Type B pancreatic cell (in vitro differentiated cells): ENCODE data around the gene DMD. TPM values are rescaled to one million over a fixed set of nuclear protein-coding genes. Genes with fewer than 3 reads are reported as not detected.

ENCODE experiments used
- DNase-seq: peaks from one replicate; pipeline ENCODE4 v3.0.0; 2021; ENCODE audit warnings: mixed read lengths; ENCODE audit not compliant: unreplicated experiment; ENCODE audit errors: extremely low spot score
- H3K27ac Mint-ChIP-seq: 2 replicates; pipeline ENCODE4 v1.8.0; 2021; ENCODE audit warnings: mild to moderate bottlenecking, mixed read lengths
- H3K27me3 Mint-ChIP-seq: 2 replicates; pipeline ENCODE4 v1.8.0; 2021; ENCODE audit warnings: mixed read lengths
- H3K36me3 Mint-ChIP-seq: 2 replicates; pipeline ENCODE4 v1.8.0; 2021; ENCODE audit warnings: mixed read lengths
- H3K4me1 Mint-ChIP-seq: one replicate; pipeline ENCODE4 v1.8.0; 2021; ENCODE audit warnings: mixed read lengths; ENCODE audit not compliant: unreplicated experiment
- H3K4me3 Mint-ChIP-seq: 2 replicates; pipeline ENCODE4 v1.8.0; 2021; ENCODE audit warnings: mild to moderate bottlenecking, mixed read lengths
- H3K9me3 Mint-ChIP-seq: 2 replicates; pipeline ENCODE4 v1.8.0; 2021; ENCODE audit warnings: mixed read lengths
- microRNA-seq: library from miRNA; unstranded; fragments of <30 nt; microRNA quantifications from one replicate; pipeline ENCODE4, GENCODE V29; 2020
- total RNA-seq: library from RNA; stranded (reverse); gene quantifications from 2 replicates; pipeline ENCODE4 v1.2.1, GENCODE V29; 2021; ENCODE audit warnings: low replicate concordance
- TF ChIP-seq, protein P1 (sequence below): fragments of 200-600 bp; sonication (generic); conservative IDR thresholded peaks from 2 replicates; pipeline ENCODE4 v1.5.0; 2021; ENCODE audit warnings: antibody characterized with exemption, mild to moderate bottlenecking

The DMD gene
- total RNA-seq, 1 donor from 2014 or later: 57.1 TPM

DNA sequence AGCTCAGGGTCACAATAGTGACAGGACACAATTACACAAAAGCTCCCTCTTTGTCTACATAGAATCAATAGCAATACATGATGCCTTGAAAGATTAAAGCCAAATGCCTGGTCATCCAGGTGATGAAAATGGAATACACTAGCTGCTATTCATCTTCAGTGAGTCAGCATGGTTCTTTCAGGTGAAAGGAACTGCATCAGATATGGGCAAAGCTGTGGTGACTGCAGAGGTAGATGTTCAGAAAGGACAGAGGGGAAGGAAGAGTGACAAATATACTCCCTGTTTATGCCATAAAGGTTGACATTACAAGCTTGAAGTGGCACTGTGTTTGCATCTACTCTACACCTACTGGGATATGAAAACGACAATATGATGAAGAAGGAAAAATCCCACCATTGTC is 2119.5 kb downstream of the DMD start:
- Mint-ChIP-seq H3K36me3 (no peaks in the 10 kb centered on the region), H3K27ac (no peak overlapping the region), H3K27me3 (peaks cover 5% of the 10 kb centered on the region), H3K4me3 (no peak overlapping the region), H3K9me3 (peaks cover 6% of the 10 kb centered on the region), H3K4me1 (no peaks in the 10 kb centered on the region)
- DNase-seq: no peak
- TF ChIP-seq, protein P1, sequence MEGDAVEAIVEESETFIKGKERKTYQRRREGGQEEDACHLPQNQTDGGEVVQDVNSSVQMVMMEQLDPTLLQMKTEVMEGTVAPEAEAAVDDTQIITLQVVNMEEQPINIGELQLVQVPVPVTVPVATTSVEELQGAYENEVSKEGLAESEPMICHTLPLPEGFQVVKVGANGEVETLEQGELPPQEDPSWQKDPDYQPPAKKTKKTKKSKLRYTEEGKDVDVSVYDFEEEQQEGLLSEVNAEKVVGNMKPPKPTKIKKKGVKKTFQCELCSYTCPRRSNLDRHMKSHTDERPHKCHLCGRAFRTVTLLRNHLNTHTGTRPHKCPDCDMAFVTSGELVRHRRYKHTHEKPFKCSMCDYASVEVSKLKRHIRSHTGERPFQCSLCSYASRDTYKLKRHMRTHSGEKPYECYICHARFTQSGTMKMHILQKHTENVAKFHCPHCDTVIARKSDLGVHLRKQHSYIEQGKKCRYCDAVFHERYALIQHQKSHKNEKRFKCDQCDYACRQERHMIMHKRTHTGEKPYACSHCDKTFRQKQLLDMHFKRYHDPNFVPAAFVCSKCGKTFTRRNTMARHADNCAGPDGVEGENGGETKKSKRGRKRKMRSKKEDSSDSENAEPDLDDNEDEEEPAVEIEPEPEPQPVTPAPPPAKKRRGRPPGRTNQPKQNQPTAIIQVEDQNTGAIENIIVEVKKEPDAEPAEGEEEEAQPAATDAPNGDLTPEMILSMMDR: no peak

DNA sequence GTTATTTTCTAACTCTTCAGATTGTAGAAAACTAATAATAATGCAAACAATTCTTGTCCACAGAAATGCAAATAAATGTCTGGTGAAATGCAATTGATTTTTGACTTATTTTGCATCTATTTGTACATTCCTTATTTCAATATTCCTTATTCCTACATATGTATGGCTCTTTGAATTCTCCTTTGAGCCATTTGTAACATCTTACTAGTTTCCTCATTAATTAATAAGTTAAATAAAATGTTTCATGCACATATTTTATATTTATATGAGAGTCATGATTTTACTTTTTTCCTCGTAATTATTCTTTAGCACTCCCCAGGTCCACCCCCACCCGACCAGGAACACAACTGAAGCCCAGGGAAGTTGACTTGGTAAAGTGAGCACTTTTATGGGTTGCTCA is 2136.8 kb downstream of the DMD start:
- Mint-ChIP-seq H3K36me3 (peaks cover 4% of the 10 kb centered on the region), H3K27ac (no peak overlapping the region), H3K27me3 (no peaks in the 10 kb centered on the region), H3K9me3 (no peaks in the 10 kb centered on the region), H3K4me3 (no peak overlapping the region), H3K4me1 (no peaks in the 10 kb centered on the region)
- no peak for DNase-seq
- TF ChIP-seq, protein P1: no peak

DNA sequence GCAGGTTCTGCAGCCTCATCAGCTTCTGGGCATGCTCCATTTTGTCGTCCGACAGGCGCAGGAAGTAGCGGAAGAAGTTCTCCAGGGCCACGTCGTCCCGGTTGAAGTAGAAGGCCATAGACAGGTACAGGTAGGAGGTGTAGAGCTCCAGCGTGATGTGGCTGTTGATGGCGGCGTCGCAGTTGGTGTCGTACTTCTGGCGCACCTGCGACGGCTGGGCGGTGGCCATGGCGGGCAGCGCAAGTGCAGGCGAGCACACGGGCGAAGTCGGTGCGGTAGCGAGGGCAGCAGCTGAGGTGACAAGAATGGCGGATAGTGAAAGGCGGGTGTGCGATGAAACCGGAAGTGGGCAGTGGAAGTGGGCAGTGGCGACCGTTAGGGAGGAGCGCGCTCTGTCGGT is 2139.6 kb downstream of the DMD start, which contains the start of gene FTHL17:
FTHL17 (minus strand) TSS at position 317 of the 400 bp plus-strand sequence; CDS start at position 229, 88 bp downstream.
- Mint-ChIP-seq H3K27me3 (no peaks in the 10 kb centered on the region), H3K4me3 (no peak within 1 kb of the TSS), H3K4me1 (no peaks in the 10 kb centered on the region), H3K9me3 (no peaks in the 10 kb centered on the region), H3K27ac (no peak within 1 kb of the TSS), H3K36me3 (peaks cover 4% of the 10 kb centered on the region)
- no peak for DNase-seq
- TF ChIP-seq, protein P1: no peak

DNA sequence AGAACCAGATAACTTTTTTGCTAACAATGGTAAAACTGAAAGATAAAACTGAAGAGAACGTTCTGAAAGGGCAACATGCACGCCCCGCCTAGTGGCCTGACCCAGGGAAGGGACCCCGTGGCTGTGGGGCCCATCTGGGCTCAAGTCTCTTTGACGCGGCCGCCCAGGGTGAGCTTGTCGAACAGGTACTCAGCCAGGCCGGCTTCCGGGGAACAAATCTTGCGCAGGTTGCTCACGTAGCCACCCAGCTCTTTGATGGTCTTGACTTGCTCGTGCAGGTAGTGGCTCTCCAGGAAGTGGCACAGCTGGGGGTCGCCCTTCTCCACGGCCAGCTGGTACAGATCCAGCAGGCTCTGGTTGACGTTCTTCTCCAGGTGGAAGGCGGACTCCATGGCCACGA is 2140.1 kb downstream of the DMD start:
- no peaks in the 10 kb centered on the region for H3K27me3 Mint-ChIP-seq
- H3K27ac Mint-ChIP-seq: no peak overlapping the region
- no peak overlapping the region for H3K4me3 Mint-ChIP-seq
- TF ChIP-seq, protein P1: no peak
- H3K9me3 Mint-ChIP-seq: no peaks in the 10 kb centered on the region
- H3K4me1 Mint-ChIP-seq: no peaks in the 10 kb centered on the region
- DNase-seq: no peak
- H3K36me3 Mint-ChIP-seq: peaks cover 4% of the 10 kb centered on the region

DNA sequence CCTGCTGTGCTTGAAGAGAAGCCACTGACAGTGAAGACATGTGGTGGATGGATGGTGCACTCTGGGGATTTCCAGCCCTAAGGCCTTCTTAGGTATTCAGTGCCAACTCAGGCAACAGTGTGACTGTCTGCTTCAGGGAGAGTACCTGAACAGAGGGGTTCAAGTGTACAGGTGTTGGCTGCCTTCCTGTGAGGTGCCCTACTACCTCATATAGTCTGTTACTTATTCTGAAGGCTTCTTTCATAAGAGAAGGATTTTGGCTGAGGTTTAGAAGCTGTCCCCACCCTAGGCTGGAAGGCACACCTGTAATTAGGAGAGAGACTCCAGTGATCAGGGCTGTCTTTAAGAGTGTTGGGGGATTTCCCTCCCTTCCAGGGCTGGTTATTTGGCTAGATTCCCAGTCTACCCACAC is 2141.3 kb downstream of the DMD start:
- TF ChIP-seq, protein P1: no peak
- Mint-ChIP-seq H3K9me3 (no peaks in the 10 kb centered on the region), H3K36me3 (peaks cover 4% of the 10 kb centered on the region), H3K27ac (no peak overlapping the region), H3K27me3 (no peaks in the 10 kb centered on the region), H3K4me1 (no peaks in the 10 kb centered on the region), H3K4me3 (no peak overlapping the region)
- no peak for DNase-seq

Small RNAs within 50 kb of the gene (microRNA-seq; reads per million reads assigned to microRNA genes)
- gene MIR3915 (not detected), gene MIR548F5 (not detected)
